PFSK-1 (cell line): ENCODE results near the gene IDI2.

Experiments
- POLR2AphosphoS5 ChIP-seq: IDR thresholded peaks from 2 replicates; pipeline ENCODE4 v1.6.1; 2012; ENCODE audit warnings: low read depth, mild to moderate bottlenecking, control low read depth, low read length, moderate library complexity
- SIN3A ChIP-seq: IDR thresholded peaks from 2 replicates; pipeline ENCODE4 v1.6.1; 2012; ENCODE audit warnings: mild to moderate bottlenecking, low read length, moderate library complexity, borderline replicate concordance; ENCODE audit not compliant: insufficient read depth
- TF ChIP-seq, protein P1 (sequence below), 2 experiments: IDR thresholded peaks; 2 replicates each; pipeline versions ENCODE4 v1.6.1 to v1.8.0; 2011 to 2012; ENCODE audit warnings: low read depth in 2 of 2, low read length in 2 of 2, control low read depth in 1 of 2, inconsistent platforms in 1 of 2, mild to moderate bottlenecking in 1 of 2, moderate library complexity in 1 of 2; ENCODE audit not compliant: insufficient read depth in 1 of 2

DNA sequence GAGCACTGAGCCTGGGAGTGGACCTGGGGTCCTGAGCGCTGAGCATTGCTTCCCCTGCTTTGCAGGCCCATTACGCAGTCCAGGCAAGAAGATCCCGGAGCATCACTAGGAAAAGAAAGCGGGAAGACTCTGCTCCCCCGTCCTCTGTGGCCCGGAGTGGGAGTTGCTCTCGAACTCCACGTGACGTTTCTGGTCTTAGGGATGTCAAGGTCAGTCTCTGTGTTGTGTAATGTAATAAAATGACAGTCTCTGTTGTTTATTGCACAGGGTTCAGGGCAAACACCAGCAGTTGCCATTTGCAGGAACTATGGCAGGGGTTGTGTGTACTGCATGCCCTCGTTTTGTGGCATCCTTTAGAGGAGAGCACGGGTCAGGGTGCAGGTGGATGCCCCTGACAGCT, 10.0 kb downstream of the IDI2 start:
- TF ChIP-seq POLR2AphosphoS5 (no peak), SIN3A (no peak)
- TF ChIP-seq, protein P1, sequence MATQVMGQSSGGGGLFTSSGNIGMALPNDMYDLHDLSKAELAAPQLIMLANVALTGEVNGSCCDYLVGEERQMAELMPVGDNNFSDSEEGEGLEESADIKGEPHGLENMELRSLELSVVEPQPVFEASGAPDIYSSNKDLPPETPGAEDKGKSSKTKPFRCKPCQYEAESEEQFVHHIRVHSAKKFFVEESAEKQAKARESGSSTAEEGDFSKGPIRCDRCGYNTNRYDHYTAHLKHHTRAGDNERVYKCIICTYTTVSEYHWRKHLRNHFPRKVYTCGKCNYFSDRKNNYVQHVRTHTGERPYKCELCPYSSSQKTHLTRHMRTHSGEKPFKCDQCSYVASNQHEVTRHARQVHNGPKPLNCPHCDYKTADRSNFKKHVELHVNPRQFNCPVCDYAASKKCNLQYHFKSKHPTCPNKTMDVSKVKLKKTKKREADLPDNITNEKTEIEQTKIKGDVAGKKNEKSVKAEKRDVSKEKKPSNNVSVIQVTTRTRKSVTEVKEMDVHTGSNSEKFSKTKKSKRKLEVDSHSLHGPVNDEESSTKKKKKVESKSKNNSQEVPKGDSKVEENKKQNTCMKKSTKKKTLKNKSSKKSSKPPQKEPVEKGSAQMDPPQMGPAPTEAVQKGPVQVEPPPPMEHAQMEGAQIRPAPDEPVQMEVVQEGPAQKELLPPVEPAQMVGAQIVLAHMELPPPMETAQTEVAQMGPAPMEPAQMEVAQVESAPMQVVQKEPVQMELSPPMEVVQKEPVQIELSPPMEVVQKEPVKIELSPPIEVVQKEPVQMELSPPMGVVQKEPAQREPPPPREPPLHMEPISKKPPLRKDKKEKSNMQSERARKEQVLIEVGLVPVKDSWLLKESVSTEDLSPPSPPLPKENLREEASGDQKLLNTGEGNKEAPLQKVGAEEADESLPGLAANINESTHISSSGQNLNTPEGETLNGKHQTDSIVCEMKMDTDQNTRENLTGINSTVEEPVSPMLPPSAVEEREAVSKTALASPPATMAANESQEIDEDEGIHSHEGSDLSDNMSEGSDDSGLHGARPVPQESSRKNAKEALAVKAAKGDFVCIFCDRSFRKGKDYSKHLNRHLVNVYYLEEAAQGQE (IDR thresholded peaks at IDR 0.05; ENCODE audit: insufficient read depth in 1 of 2, low read depth in 2 of 2, low read length in 2 of 2): no peak
